Stomach smooth muscle (tissue), 2 donors: Measurements from ENCODE around the gene HLA-DOB.

Experiments
- H3K27ac ChIP-seq: one replicate; pipeline ENCODE4 v1.7.0; 2013; ENCODE audit warnings: mild to moderate bottlenecking, low read length, inconsistent platforms
- H3K27me3 ChIP-seq, 2 donors: one replicate each; pipeline ENCODE4 v1.7.0; 2013; ENCODE audit warnings: low read length in 2 of 2; ENCODE audit not compliant: insufficient read depth in 2 of 2, control insufficient read depth in 1 of 2
- H3K36me3 ChIP-seq, 2 donors: one replicate each; pipeline ENCODE4 v1.7.0; 2013; ENCODE audit warnings: low read length in 2 of 2; ENCODE audit not compliant: control insufficient read depth in 2 of 2, insufficient read depth in 2 of 2
- H3K4me1 ChIP-seq: one replicate; pipeline ENCODE4 v1.7.0; 2013; ENCODE audit warnings: low read length; ENCODE audit not compliant: control insufficient read depth, insufficient read depth
- H3K4me3 ChIP-seq, 2 donors: one replicate each; pipeline ENCODE4 v1.7.0; 2013; ENCODE audit warnings: low read length in 2 of 2
- H3K9ac ChIP-seq, 2 donors: one replicate each; pipeline ENCODE4 v1.7.0; 2013; ENCODE audit warnings: low read length in 2 of 2, mild to moderate bottlenecking in 1 of 2
- H3K9me3 ChIP-seq, 2 donors: one replicate each; pipeline ENCODE4 v1.7.0; 2013; ENCODE audit warnings: low read length in 2 of 2; ENCODE audit not compliant: control insufficient read depth in 2 of 2
- donor health status: healthy.
- donor health status: Pancreatic carcinoma.

HLA-DOB gene

DNA sequence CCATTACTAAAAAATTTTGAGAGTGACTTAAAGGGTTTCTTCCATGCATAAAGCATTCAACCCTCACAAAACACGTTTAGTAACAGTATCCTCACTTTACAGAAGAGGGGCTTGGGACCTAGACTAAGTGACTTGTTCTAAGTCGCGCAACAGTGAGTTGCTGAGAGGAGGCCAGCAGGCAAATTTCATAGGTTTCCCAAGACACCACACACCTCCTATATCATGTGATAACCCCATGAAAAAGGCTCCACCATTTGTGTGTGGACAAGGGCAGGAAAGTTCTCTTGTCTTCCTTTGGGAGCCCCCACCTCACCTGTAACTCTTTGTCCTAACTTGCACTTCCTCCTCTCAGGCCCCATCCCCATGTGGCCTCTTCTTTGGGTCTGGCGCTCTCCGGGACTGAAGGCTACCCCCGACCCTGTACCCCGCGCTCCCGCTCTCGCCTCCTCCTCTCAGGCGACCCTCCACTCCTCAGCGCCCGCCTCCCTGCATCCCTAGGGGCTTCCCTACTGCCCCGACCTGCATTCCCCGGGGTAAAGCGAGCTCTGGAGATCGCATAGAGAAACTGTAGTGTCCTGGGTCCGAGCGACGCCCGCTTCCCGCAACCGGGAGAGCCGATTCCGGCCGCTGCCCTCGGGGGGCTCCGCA lies 26.7 kb upstream of the HLA-DOB start:
- peak overlapping the region; percentile 91 for H3K27ac ChIP-seq
- peaks cover 27 to 34% of the 10 kb centered on the region in 2 donors for H3K36me3 ChIP-seq
- H3K9me3 ChIP-seq = no peaks in the 10 kb centered on the region
- H3K4me1 ChIP-seq = peaks cover 19% of the 10 kb centered on the region
- H3K27me3 ChIP-seq = no peaks in the 10 kb centered on the region
- peak overlapping the region; percentile 81 to 94 for H3K9ac ChIP-seq
- peak overlapping the region; percentile 88 to 99 for H3K4me3 ChIP-seq

DNA sequence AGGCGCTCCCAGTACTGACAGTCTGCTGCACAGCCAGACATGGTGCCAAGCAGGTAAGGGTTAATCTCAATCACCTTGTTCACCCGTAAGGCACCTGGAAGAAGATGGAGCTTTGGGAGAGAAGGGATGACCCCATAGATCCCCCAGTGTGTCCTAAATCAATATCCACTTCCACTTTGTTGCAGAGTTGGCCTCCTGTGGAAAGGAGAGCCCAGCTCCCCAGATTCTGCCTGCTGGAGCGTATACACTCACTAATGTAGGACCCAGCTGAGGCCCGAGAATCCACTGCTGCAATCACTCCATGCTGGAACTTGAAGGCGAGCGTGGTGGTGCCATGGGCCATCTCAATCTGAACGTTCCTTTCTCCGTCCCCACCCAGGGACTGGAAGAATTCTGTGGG lies 25.9 kb upstream of the HLA-DOB start:
- H3K4me1 ChIP-seq = peaks cover 23% of the 10 kb centered on the region
- no peaks in the 10 kb centered on the region for H3K9me3 ChIP-seq
- H3K27ac ChIP-seq = no peak overlapping the region
- no peak overlapping the region for H3K4me3 ChIP-seq
- no peaks in the 10 kb centered on the region for H3K27me3 ChIP-seq
- H3K36me3 ChIP-seq = peaks cover 22 to 26% of the 10 kb centered on the region in 2 donors
- no peak overlapping the region for H3K9ac ChIP-seq

DNA sequence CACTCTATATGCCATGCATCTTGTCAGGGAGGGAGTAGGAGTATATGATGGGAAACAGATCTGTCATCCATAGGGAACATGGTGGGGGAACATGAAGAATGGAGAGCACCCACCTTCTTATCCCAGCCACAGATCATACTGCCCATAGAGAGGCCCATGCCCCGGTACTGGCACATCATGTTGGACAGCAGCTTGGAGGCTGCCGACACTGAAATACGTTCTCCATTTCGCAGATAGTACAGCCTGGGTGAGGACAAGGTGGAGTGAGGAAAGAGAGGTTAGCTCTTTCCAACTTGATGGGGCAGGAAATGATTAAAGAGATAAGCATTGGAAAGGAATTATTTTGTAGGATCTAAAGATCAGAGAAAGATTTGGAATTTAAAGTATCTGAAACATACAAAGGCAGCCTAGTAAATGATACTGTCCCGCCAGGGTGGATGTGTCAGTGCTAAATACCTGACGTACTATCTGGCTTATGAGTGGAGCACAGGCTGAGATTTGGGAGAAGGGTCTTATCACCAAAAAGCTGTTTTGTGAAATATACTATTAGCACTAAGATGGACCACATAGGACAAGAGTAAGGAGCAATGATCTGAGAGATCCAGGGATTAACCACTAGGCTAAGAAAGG lies 25.3 kb upstream of the HLA-DOB start:
- no peak overlapping the region for H3K4me3 ChIP-seq
- H3K27me3 ChIP-seq = no peaks in the 10 kb centered on the region
- H3K9ac ChIP-seq = no peak overlapping the region
- peaks cover 28% of the 10 kb centered on the region for H3K4me1 ChIP-seq
- H3K36me3 ChIP-seq = peaks cover 16 to 21% of the 10 kb centered on the region in 2 donors
- H3K27ac ChIP-seq = no peak overlapping the region
- H3K9me3 ChIP-seq = no peaks in the 10 kb centered on the region

DNA sequence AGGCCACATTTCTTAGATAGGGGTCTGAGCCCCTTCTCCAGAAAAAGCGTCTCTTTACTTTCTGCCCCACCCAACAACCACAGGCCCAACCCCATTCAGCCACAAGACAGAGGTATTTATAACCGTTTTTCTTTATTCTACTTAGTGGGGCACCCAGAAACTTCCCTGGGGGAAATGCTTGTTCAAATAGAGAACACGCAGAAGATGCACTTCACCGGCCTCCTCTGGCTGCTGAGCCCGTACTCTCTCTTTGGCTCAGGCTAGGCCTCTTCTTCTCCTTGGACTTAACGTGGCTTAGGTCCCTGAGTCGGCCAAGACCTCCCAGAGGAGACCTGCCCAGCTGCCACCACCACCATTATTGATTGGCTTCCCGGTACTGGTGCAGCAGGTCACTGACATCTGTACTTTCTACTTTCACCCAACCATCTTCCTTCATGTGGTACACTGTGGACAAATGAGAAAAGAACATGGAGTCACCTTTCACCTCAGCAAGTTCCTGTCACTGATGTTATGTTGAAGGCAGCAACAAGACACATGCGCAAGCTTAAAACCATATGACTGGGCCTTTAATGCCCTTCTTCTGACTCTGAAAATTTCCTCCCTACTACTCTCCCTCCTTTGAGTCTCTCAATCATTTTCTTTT lies 23.9 kb upstream of the HLA-DOB start:
- Histone ChIP-seq H3K9ac (peak overlapping the region in 1 of 2 donors; percentile 29), H3K4me3 (no peak overlapping the region), H3K27me3 (no peaks in the 10 kb centered on the region), H3K36me3 (peaks cover 6 to 15% of the 10 kb centered on the region in 2 donors), H3K9me3 (no peaks in the 10 kb centered on the region), H3K4me1 (peaks cover 28% of the 10 kb centered on the region), H3K27ac (no peak overlapping the region)

DNA sequence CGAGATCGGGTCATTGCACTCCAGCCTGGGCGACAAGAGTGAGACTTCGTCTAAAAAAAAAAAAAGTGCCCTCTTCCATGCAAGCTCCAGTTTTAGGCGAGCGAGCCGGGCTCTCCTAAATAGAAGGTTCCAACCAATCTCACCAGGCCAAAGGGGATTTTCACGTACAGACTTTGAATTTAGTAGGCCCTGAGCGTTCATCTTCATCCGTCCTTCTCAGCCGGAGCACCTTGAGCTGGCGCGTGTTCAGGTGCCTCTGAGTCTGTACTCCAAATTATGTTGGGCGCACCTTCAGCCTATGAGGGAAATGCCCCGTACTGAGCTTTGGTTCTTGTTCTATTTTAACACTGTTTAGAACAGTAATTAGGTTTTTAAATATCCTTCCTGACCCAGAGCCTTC lies 22.6 kb upstream of the HLA-DOB start:
- H3K9me3 ChIP-seq = no peaks in the 10 kb centered on the region
- H3K9ac ChIP-seq = no peak overlapping the region
- no peaks in the 10 kb centered on the region for H3K27me3 ChIP-seq
- peaks cover 19% of the 10 kb centered on the region for H3K4me1 ChIP-seq
- peaks cover 4 to 19% of the 10 kb centered on the region in 2 donors for H3K36me3 ChIP-seq
- peak overlapping the region; percentile 84 for H3K27ac ChIP-seq
- H3K4me3 ChIP-seq = no peak overlapping the region

DNA sequence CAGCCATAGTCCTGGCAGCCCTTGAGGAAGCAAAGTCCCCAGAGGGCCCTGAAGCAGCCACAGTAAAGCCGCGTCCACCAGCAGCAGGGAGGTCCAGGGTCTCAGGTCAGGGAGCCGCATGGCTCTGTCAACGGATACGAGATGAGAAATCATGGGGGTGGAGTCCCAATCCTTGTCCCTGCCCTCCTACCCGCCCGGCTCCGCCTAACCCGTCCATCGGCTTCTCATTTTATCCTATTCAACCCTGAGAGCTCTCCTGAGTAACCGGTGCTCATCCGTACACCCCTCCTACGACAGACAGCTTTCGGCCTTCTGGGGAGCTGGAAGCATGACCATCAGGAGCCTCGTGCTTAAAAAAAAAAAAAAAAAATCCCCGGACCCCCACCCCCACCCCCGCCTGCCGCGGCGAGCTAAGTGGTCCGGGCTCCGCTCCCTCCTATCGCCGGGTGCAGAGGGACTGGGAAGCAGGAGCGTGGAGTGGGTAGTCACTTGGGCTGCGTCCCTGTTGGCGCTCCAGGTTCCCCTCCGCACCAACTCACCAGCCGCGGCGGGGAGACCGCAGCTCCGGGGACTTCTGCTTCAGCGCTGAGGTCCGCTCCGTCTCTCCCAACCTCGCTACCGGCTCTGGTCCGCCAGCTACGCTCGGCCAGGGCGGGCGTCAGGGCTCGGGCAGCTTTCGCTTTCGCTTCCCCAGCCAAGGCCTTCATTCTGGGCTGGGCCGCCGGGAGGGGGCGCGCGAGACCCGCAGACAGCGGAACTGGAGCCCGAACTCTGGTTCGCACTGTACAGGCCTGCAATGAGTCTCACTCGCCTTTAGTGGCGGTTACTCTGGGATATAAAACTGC lies 21.5 kb upstream of the HLA-DOB start, which contains the start of gene TAP2:
Gene TAP2 (minus strand): TSS at position 626 of the 845 bp plus-strand sequence. CDS start 506 bp downstream, at position 120.
- H3K9ac ChIP-seq = peak within 1 kb of the TSS; percentile 52 to 79
- peaks cover 4 to 19% of the 10 kb centered on the region in 2 donors for H3K36me3 ChIP-seq
- H3K4me1 ChIP-seq = peaks cover 16% of the 10 kb centered on the region
- peak within 1 kb of the TSS; percentile 55 to 89 for H3K4me3 ChIP-seq
- H3K27me3 ChIP-seq = no peaks in the 10 kb centered on the region
- no peaks in the 10 kb centered on the region for H3K9me3 ChIP-seq
- H3K27ac ChIP-seq = peak within 1 kb of the TSS; percentile 84

DNA sequence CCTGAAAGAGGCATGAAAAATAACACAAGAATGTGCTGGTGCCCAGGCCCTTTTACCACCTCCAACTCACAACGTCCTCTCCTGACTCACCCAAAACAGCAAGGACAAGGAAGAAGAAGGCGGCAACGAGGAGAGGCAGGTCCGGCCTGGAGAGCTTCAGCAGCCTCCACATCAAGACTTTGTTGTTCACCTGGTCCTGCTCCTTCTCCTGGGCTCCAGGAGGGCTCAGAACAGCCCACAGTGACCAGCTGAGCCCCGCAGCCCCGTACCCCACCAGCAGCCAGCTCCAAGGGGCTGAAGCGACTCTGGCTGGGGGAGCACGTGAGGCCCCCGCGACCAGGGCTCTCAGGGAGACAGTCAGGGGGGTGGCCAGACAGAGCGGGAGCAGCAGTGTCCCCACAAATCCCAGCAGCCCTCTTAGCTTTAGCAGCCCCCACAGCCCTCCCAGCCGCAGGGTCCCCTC lies 20.9 kb upstream of the HLA-DOB start:
- Histone ChIP-seq H3K27ac (peak overlapping the region; percentile 84), H3K27me3 (no peaks in the 10 kb centered on the region), H3K4me3 (peak overlapping the region; percentile 55 to 89), H3K9ac (peak overlapping the region; percentile 52 to 79), H3K36me3 (peaks cover 4 to 19% of the 10 kb centered on the region in 2 donors), H3K4me1 (peaks cover 10% of the 10 kb centered on the region), H3K9me3 (no peaks in the 10 kb centered on the region)

DNA sequence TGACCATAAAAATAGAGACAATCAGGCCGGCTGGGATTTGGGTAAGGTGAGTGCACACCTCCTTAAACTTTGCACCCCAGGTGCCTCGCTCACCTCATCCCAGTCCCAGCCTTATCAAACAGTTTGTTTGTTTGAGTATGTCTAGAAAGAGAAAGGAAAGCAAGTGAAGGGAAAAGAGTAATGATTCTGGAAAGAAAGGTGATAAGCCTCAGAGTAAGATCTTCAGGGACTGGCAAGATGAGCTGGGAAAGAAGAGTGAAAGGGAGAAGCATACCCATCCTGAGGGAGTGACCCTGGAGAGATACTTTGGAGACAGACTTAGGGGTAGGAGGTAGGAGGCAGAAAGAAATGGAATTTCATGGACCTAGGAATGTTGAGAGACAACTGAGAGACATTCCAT lies 20.1 kb upstream of the HLA-DOB start:
- H3K27ac ChIP-seq = no peak overlapping the region
- H3K36me3 ChIP-seq = peaks cover 4 to 14% of the 10 kb centered on the region in 2 donors
- H3K9ac ChIP-seq = no peak overlapping the region
- H3K27me3 ChIP-seq = no peaks in the 10 kb centered on the region
- H3K4me1 ChIP-seq = peaks cover 9% of the 10 kb centered on the region
- no peaks in the 10 kb centered on the region for H3K9me3 ChIP-seq
- no peak overlapping the region for H3K4me3 ChIP-seq

DNA sequence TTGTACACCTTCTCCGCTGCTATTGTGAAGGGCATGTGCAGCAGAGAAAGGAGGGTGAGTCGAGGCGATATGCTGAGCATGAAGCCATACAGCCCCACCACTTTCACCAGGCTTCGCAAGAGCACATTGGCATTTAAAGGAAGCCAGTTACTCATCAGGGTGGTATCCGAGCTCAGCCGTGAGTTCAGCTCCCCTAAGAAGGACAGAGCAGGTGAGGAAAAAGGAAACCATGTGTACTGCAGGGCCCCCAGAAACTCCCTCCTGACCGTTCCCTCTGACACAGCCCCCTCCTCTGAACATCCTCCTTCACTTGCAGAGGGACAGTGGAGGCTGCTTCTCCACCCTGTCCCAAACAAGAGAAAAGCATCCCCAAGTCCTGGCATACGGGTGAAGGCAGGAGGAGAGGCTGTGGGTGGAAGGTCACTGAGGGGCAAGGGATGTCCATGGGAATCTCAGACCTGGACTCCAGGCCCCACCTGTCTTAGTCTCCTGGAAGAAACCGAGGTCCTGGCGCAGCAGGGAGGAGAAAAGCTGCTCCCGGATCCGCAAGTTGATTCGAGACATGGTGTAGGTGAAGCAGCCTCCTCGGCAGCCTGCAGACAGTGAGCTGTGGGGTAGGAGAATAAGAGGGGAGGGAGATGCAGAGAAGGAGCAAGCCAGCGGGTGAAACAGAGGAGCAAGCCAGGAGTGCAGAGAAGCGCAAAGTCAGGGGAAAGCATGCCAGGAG lies 18.5 kb upstream of the HLA-DOB start:
- Histone ChIP-seq H3K4me3 (no peak overlapping the region), H3K36me3 (peaks cover 3 to 14% of the 10 kb centered on the region in 2 donors), H3K9ac (no peak overlapping the region)

DNA sequence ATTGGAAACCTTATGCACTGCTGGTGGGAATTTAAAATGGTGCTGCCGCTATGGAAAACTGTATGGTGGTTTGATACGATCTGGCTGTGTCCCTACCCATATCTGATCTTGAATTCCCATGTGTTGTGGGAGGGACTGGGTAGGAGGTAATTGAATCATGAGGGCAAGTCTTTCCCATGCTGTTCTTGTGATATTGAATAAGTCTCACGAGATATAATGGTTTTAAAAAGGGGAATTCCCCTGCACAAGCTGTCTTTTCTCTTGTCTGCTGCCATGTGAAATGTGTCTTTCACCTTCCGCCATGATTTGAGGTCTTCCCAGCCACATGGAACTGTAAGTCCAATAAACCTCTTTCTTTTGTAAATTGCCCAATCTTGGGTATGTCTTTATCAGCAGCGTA lies 16.9 kb upstream of the HLA-DOB start:
- Histone ChIP-seq H3K36me3 (peaks cover 17 to 29% of the 10 kb centered on the region in 2 donors), H3K9me3 (no peaks in the 10 kb centered on the region), H3K9ac (no peak overlapping the region)

More for the DNA sequence above, 18.5 kb upstream of the HLA-DOB start:
- Histone ChIP-seq H3K27me3 (no peaks in the 10 kb centered on the region), H3K27ac (no peak overlapping the region), H3K9me3 (no peaks in the 10 kb centered on the region), H3K4me1 (peaks cover 9% of the 10 kb centered on the region)

More for the DNA sequence above, 16.9 kb upstream of the HLA-DOB start:
- H3K4me1 ChIP-seq = peaks cover 9% of the 10 kb centered on the region
- H3K27ac ChIP-seq = no peak overlapping the region
- no peak overlapping the region for H3K4me3 ChIP-seq
- no peaks in the 10 kb centered on the region for H3K27me3 ChIP-seq
